Heart left ventricle (tissue), 13 donors: ENCODE results near the gene BANF1.

Source experiments
- CTCF ChIP-seq, 12 donors: fragments of 200-600 bp; sonication (generic) in 4 of 12; IDR thresholded peaks; one replicate each; pipeline versions ENCODE4 v1.5.0 to v1.8.0; 2018 to 2022; ENCODE audit warnings: antibody characterized with exemption in 12 of 12, mild to moderate bottlenecking in 5 of 12
- POLR2A ChIP-seq, 2 donors: fragments of 450-650 bp; IDR thresholded peaks; one replicate each; pipeline ENCODE4 v1.6.1; 2017; ENCODE audit warnings: antibody characterized with exemption in 2 of 2, mild to moderate bottlenecking in 2 of 2, moderate library complexity in 2 of 2
- donor health status: ischemic (EF 13 %, LVEDD 7.1; RV severe dilation, severe dysfunction).
- donor health status: DM: no; HTN: yes; CAD: no.
- donor health status: DM: no; HTN: no; CAD: no.
- donor health status: ischemic (EF 25% LVEDD 6.9; RV normal size, moderate dysfunction).
- donor health status: ischemic (EF 25% LVEDD 5.7; RV mildly dilated, moderate dysfunction).
- donor health status: ischemic (EF 35%, LVEDD 5.7; RV mildly dilated, moderate dysfunction).
- donor health status: nonischemic (EF 11% LVEDD 7.7; RV severe dilation, severe dysfunction).
- donor health status: DM: yes; HTN: yes; CAD: no.
- donor health status: PGD.
- donor health status: ischemic (EF 29% LVEDD 5.4; RV normal size, mild dysfunction).
- donor health status: nonischemic (EF 23%, LVEDD 6.1; RV moderate dilation, normal function).

DNA sequence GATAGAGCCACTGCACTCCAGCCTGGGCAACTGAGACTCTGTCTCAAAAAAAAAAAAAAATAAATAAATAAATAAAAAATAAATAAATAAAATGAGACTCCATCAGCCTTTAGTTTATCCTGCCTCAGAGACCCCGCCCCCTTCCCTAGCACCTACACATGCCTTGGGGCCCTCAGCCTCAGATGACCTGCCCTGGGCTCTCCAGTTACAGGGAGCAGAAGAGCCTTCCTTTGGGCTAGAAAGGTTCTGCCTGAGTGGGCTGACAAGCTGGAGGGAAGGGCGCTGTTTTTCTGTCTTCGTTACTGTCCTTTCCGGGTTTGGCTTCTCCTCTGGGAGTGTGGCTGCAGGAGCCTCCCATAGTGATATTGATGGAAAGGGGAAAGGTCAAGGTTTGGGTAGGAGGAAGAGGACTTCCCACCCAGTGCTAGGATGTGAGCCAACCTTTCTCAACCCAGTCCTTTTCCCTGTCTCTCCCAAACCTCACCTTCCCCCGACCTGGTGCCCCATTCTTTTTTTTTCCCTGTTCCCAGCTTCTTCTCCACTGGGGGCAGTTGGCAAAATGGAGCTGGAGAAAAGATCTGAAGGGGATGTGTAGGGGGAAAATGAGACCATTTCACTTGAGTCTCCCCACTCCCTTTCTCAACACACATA is 48.4 kb downstream of the BANF1 start:
- TF ChIP-seq CTCF (IDR thresholded peaks at IDR 0.05) (no peak), POLR2A (IDR thresholded peaks at IDR 0.05) (no peak)
